ENCODE data around the gene PGM5.
"Not testable (repeated sequence)": the region's sequence is repeated elsewhere in the genome, so short reads cannot be mapped to it uniquely, and the experiment has no call there.

Gene PGM5

DNA sequence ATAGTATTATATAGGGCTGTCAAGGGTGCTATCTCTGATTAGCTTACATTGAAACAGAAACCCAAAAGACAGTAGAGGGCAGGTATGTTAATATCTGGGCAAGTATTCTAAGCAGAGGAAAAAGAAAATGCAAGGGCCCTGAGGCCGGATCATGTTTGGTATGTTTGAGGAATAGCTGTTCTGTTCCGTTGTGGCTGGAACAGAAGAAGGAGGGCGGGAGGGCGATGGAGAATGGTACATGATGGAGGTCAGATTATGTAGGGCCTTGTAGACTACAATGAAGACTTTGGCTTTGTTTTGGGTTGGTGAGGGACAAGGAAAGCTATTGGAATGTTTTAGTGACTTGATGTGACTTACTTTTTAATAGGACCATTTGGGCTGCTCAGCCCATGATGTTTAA lies 19.4 kb downstream of the PGM5 start:
- not testable (repeated sequence) for DNase-seq (ENCODE audit: low read depth in 4 of 4, low spot score in 1 of 4)

DNA sequence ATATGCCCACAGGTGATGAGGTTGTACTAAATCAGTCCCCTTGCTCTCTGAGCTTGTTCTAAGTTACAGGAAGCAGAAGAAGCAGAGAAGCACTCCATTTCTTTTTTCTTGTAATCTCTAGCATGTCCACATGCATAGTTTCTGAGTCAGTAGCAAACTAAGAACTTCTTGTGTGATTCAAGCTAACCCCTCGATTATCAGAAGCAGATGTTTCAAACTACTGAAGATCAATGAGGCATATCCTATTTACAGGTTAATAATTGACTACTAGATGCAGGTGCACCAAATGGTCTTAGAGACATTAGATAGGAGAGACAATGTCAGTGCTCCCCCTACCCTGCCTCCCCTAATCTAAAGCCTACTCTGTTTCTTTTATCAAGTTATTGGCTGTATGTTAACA lies 21.3 kb downstream of the PGM5 start:
- DNase-seq (ENCODE audit: low read depth in 4 of 4, low spot score in 1 of 4): not testable (repeated sequence)

DNA sequence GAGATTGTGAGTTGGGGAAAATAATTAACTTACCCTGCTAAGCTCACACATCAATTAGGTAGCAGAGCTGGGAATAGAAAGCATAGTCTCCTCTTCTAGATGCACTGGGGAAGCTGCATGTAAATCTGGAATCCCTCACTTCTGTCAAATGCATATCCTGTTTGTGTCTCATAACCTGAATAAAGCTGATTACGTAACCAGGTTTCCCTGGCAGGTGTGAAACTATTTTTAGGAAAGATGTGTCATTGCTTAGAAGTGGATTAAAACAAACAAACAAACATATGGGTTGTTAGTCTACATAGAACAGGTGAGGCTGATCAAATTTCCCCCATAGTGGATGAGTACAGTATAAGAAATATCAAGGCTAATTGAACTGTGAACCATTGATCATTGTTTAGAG lies 27.5 kb downstream of the PGM5 start:
- not testable (repeated sequence) for DNase-seq (ENCODE audit: low read depth in 4 of 4, low spot score in 1 of 4)

DNA sequence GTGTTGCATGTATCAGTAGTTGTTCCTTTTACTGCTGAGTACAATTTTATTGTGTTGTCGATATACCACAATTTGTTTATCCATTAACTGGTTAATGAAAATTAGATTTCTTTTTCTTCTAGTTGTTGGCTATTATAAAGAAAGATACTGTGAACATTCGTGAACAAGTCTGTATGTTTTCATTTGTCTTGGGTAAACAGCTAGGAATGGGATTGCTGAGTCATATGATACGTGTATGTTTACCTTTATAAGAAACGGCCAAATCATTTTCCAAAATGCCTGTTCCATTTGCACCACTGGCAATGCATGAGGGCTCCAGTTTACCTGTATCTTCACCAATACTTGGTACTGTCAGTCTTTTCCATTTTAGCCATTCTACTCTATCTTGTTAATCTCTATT lies 33.1 kb downstream of the PGM5 start:
- not testable (repeated sequence) for DNase-seq (ENCODE audit: low read depth in 4 of 4, low spot score in 1 of 4)

DNA sequence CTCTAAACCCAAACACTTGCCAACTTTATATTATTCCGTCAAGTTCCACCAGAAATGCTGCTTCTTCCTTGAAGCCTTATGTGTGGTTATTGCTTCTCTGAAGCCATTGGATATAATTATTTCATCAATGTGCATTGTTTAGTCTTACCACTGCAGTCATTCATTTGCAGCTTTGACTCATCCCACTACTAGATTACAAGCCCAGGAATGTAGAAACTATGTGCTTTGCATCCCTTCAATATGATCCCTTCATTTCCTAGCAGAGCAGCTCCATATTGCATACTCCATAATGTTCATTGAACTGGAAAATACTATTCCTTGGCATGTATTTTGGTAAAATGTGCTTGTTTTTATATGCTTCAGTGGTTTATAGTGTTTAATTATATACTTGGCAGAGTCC lies 34.3 kb downstream of the PGM5 start:
- not testable (repeated sequence) for DNase-seq (ENCODE audit: low read depth in 4 of 4, low spot score in 1 of 4)

DNA sequence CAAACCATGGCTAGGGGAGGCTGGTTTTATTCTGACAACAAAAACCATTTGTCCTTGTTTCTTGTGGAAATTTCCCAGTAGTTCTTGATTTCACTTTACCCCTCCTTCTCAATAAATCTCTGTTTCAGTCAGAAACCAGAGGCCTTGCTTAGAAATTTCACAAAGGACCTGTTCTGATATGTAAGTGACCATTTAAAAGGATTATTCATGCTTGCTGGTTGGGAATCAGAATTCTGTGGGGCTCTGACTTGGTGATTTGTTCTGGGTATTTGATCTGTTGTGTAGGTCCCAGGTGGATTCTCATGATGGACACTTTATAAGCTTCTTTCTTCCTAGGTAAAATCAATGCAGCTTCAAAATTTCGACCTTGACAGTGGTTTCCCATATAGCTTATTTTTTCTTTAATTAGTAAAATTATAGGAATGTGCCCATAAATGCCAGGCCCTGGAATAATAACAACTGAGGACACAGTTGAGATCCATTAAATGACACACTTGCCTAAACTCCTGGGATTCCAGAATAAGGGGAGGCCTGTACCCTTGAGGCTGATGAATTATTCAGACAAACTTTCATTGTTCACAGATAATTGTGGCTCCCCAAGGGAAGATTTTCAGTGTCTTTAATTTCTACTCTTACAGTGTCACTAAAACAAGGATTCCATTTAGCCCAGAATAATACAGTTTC lies 40.1 kb downstream of the PGM5 start:
- DNase-seq (ENCODE audit: low read depth in 4 of 4, low spot score in 1 of 4): not testable (repeated sequence)

DNA sequence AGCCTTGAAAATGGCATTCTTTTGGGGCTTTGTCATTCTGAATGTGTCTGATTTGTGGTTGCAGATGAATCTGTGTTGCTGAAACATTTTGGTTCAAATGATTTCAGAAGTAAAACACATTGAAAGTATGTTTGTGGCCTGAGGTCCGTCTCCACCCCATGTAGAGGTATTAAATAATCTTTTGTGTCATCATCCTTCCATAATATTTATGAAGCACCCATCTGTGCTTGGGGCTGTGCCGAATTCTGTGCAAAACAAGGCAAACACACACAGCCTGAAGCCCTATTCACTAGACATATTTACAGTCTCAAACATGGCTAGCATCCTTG lies 40.6 kb downstream of the PGM5 start:
- DNase-seq (ENCODE audit: low read depth in 4 of 4, low spot score in 1 of 4): not testable (repeated sequence)

DNA sequence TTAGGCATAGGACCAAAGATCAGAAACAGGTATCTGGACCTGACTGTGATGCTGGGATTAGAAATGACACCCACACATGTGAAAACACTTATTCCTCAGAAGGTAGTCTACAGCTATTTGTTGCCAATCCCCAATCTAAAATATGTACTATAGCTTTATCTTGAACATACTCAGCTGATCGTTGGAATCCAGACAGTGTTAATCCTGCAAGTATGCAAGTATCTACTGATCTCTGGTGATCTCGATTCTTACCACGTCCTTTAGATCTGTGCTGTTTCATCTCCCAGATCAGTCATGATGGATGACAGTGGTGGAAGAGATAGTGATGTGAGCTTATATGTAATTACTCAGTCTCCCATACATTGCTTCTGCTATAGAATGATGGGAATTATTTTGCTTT lies 41.4 kb downstream of the PGM5 start:
- DNase-seq (ENCODE audit: low read depth in 4 of 4, low spot score in 1 of 4): not testable (repeated sequence)

DNA sequence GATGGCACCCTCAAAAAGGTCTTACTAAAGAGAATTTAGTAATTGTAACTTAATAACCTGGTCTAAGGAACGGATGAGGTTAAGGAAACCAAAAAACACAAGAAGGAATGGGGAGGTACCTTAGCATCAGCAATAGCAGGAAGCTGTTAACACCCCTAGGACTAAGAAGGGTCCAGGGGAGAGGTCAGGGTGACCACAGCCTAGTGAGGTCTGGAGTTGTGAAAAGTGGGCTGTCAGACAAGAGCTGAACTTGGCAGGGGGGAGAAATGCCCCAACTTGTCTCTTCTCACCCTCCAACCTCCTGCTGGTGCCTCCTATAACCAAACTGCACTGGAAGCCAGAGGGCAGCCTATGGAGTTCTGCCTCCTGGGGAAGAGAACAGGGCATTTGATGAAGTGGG lies 41.9 kb downstream of the PGM5 start:
- not testable (repeated sequence) for DNase-seq (ENCODE audit: low read depth in 4 of 4, low spot score in 1 of 4)

DNA sequence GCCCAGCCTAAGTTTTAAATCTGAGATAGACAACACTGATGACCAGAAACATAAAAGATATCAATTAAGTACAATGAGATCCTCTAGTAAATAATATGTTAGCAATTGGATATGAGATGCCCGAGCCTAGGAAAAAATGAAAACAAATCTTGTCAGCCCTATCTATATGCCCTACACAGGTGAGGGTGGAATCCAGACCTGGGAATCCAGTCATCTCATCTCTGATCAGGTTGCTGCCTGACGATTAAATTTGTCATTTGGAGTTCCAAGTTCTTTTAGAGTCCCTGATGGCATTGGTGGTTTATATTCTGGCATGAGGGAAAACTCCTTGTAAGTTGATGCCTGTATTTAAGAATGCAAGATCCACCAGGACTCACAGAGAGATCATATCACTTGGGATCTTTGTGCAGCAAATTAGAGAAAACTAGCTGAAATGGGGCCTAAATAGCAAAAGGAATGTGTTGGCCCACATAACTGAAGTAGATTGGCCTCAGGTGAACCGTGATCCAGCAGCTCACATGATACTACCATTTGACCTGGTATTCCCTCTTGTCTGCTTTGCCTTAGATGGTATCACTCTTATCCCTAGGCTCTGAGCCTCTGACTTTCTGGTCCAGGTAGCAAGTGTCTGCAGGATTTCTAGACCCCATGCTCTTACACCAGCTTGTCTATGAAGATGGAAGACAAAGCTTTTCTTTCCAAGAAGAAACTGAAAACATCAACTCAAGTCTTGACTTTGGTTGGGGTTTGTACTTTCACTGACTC lies 48.2 kb downstream of the PGM5 start:
- DNase-seq (ENCODE audit: low read depth in 4 of 4, low spot score in 1 of 4): not testable (repeated sequence)

DNA sequence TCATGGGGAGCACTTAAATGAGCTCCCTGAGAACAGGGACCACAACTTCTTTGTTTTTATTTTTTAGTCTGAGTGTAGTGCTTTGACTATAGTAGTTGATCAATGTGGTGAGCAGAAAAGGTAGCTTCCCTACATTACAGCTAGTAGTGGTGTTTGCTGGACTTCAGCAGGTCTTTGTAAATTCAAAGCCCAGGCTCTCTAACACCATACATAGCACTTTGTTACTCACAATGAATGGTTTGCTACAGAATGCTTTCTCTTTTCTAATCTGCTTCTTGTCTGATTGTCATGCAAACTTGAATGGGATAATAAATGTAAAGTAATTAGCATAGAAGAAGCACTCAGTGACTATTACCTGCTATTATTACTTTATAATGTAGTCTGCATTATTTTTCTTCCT lies 55.5 kb downstream of the PGM5 start:
- DNase-seq (ENCODE audit: low read depth in 4 of 4, low spot score in 1 of 4): not testable (repeated sequence)

DNA sequence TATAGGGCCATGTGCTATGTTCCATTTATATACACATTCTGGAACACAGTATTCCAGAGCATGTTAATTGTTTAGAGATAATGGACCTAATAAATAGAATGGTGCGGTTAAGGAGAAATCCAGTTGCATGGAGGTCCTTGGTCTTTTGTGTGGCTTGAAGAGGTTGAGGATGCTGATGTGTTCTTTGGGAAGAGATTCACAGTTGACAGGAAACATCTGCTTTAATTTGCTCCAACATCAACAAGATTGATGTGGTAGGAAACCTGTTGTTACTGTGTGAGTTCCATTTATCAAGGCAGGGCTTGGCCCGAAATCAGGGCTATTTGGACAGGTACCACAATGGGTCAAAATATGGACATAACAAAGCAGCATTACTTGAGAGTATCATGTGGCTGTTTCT lies 56.3 kb downstream of the PGM5 start:
- DNase-seq (ENCODE audit: low read depth in 4 of 4, low spot score in 1 of 4): not testable (repeated sequence)

DNA sequence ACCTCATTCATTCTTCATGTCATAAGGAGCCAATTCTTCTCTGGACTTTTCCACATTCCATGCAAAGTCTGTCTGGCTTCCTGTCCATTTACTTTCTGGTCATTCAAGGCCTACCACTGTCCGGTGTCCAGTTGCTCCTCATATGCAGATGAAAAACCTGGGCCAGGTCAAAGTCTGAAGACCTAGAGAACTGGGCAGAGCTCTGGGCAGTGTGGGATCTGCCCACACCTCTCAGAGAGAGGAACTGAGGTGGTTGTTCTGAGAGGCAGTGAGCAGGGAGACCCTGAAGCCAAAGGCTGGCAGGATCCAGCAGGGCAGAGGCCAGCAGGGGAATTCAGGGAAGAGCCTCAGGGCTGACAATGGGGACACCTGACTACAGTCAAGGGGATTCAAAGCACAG lies 58.7 kb downstream of the PGM5 start:
- DNase-seq (ENCODE audit: low read depth in 4 of 4, low spot score in 1 of 4): not testable (repeated sequence)

DNA sequence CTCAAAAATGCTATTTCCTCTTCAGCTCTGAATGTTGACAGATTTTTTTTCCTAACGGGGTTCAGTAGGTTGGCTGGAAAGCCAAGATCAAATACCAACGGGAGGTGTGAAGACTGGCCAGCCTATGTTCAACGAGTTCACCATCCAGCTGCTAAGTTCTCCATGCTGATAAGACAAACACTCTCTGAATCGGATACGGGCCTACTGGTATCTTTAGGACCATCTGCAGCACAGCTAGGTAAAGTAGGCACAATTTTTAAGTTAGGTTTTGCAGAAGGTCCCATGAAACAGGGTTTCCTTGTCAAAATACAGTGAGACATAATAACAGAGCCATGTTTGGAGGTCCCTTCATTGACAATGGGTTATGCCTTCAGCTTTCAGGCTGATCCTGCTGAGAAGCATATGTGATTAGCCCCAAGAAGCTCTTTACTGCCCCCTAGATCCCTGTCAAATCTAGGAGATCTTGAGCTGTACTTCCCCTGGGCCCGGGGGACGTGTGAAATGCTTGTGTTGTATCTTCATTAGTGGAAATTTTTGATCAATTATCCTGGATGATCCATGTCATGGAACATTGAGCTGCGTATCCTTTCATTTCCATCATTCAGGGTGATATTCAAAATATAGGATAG lies 60.6 kb downstream of the PGM5 start:
- DNase-seq (ENCODE audit: low read depth in 4 of 4, low spot score in 1 of 4): no peak

DNA sequence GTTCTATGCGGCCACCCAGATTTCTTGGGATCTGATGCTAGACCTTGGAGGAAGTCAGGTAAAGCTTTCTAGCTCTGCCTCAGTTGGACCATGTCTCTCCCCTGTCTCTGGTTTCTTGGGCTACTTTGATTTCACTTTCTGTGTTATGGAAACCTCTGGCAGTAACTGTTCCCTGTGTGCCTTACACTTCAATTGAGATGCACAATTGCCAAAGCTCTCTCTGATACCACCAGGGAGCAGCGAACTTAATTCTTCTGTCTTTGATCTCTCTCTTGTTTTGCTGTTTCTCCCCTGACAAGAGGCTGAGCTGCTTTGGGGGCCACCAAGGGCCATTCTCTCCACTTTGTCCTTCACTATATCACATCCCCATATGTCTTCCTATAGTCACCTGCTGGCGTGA lies 61.4 kb downstream of the PGM5 start:
- no peak for DNase-seq (ENCODE audit: low read depth in 4 of 4, low spot score in 1 of 4)

DNA sequence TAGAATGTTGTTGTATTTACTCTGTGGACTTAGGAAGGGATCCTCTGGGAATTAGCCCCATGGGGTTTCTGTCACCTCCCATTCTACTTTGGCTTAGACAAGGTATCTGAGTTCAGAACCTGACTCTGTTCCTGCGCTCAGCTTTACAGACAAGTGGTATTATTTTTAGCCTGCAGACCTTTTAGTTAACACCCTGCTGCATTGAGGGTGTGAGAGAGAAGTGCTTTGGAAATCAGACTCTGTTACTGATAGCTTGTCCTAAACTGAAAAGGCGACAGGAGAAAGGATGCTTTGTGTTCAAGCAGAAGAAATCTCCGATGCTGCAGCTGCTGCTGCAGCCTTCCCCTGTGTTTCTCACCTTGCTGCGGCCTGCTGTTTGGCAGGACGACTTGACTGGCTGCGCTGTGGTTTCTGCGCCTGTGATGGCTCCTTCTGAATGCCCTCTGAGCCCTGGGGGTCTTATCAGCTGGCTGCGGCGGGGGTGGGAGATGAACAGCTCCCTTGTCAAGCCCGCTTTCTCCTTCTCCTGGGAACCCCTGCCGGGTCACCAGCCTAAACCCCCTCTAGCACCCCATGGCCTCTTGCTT lies 61.9 kb downstream of the PGM5 start:
- no peak for DNase-seq (ENCODE audit: low read depth in 4 of 4, low spot score in 1 of 4)

DNA sequence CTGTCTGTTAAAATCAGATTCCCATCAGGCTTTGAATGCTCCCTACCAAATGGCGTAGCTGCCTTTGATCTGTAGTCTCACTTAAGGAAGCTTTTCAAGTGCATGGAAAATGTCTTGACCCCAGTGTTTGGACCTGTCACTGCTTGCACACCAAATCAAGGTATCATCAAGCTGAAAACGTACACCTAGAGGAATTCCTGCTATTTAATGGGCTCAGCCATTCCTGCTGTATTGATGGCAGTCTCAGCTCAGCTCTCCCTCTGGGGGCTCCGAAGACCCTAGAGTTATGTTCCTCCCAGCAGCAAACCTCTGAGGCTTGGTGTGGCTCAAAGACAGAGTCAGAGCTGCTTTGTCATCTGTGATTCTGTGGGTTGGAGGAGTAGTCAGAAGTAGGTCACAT lies 63.5 kb downstream of the PGM5 start:
- DNase-seq (ENCODE audit: low read depth in 4 of 4, low spot score in 1 of 4): no peak

DNA sequence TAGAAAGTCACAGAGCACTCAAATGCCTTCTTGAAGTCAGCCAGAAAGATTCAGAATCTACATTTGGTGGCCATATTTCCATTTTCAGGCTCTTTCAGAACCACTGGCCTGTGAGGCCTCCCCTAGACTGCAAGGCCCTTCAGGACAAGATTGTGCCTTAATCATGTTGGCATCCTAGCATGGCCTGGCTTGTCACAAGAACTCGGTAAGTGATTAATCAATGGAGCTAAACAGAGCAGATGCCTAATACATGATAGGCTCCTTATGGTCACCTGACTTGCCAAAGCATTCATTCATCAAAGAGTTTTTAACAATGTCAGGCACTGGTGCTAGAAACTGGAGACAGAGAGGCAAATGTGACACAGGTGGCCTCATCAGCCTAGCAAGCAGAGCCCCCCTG lies 70.3 kb downstream of the PGM5 start:
- DNase-seq (ENCODE audit: low read depth in 4 of 4, low spot score in 1 of 4): no peak

DNA sequence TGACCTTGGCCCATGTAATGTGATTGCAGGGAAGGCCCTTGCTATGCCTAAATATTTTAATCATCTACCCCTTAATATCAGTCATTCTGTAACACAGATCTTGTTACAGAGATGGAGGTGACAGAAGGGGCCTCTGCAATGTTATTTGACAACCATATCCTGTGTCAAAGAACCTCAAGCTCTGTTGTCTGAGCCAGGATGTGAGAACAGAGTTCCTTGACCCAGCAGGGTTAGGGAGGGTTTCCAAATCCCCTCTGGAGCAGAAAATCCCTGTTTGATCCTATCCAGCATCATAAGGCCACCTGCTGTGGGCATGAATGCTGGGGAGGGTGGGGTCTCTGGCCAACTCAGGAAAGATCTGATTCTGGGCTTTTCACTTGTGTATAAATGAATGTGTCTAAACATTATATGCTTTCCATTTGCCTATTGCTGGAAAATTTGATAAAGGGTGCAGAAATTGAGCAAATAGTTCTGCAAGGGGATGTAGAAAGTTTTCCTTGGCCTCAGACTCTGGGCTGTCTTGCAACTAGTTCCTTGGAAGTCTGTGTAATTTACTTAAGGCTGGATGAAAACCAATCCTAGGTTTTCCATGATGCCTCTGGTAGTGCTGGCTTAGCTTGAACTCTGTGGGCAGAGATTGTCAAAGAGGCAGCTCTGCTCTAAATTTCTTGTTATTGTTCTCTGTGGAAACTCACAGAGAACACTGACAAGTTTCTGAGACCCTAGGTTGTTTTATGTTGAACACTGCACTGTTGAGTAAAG lies 71.0 kb downstream of the PGM5 start:
- DNase-seq (ENCODE audit: low read depth in 4 of 4, low spot score in 1 of 4): no peak

DNA sequence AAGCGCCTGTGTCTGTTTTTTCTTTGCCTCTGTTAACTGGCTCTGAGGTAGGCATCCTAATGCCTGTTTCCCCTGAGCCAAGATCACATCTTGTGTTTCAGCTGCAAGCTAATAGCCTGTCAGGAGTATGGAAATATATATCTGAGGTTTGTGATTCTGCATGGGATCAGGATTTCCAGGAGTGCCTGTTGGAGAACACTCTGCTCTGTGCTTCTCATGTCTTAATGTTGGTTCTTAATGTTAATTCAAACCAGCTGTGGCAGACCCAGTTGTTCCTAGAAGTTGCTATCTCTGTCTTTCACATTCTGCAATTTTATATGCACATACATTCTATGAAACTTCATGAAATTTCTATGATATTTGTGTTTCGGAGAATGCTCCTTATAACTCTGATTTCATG lies 72.1 kb downstream of the PGM5 start:
- DNase-seq (ENCODE audit: low read depth in 4 of 4, low spot score in 1 of 4): no peak

DNA sequence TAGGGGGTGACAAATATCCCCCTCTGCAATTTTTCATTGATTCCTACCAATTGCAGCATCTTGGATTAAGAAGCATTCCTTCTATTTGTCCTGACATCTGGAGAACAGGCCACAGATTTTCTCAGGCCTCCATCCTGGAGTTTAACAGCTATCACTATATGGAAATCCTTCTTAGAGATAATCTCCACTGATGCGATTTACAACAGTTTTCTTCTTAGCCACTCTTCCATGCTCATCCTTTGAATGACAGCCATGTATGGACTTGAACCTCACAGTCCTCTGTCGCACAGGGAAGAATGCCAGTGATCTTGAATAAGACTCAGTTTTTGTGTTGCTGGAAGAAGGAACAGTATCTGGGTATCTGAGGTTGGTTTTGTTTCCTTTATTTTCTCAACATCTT lies 73.2 kb downstream of the PGM5 start:
- DNase-seq (ENCODE audit: low read depth in 4 of 4, low spot score in 1 of 4): no peak

Data from stimulated activated CD4-positive, alpha-beta T cell treated with anti-CD3 and anti-CD28 coated beads, Interleukin-1b, Interleukin-23, amount 100 ng/mL, for 24 hours (primary cell).